OCI-LY3 (cell line): ENCODE results near the gene MBD4.

ENCODE experiments used
- CTCF ChIP-seq: fragments of 200-600, 300-600 bp; sonication (generic); IDR thresholded peaks from 2 replicates; pipeline ENCODE4 v1.5.1; 2014; ENCODE audit warnings: antibody characterized with exemption, low read length, low read depth
- EZH2phosphoT487 ChIP-seq: fragments of 200-600 bp; shearing (Covaris generic); IDR thresholded peaks from 2 replicates; pipeline ENCODE4 v1.6.1; 2018; ENCODE audit warnings: antibody characterized with exemption, mixed run types, low read depth

GRCh38 chr3:129410971-129411370 lies 28.8 kb downstream of the MBD4 start:
- TF ChIP-seq CTCF (no peak), EZH2phosphoT487 (no peak)
